Astrocyte (in vitro differentiated cells and primary cell): ENCODE results near the gene PDE4C. TPM values are rescaled to one million over a fixed set of nuclear protein-coding genes. Genes with fewer than 3 reads are reported as not detected.
A peak's percentile ranks its signal among the peaks of the same experiment; 100 is the strongest.

Experiments used
- DNase-seq: peaks from one replicate; pipeline ENCODE4 v3.0.0-alpha.2; 2010; ENCODE audit warnings: low read depth
- FAIRE-seq: peaks from 2 replicates; lab custom pipeline; 2011; peaks lifted over from hg19 to GRCh38; lab: Jason Lieb, UNC
- H2AFZ ChIP-seq: 2 replicates; pipeline ENCODE4 v1.6.0; 2012; ENCODE audit warnings: low read depth, low read length, inconsistent platforms
- H3K27ac ChIP-seq: 2 replicates; pipeline ENCODE4 v1.5.1; 2011; ENCODE audit warnings: low read depth, low read length, inconsistent platforms
- H3K27me3 ChIP-seq: 2 replicates; pipeline ENCODE4 v1.6.0; 2011; ENCODE audit warnings: low read length, inconsistent platforms; ENCODE audit not compliant: insufficient read depth
- H3K36me3 ChIP-seq: 2 replicates; pipeline ENCODE4 v1.5.1; 2011; ENCODE audit warnings: low read length, inconsistent platforms; ENCODE audit not compliant: insufficient read depth
- H3K4me1 ChIP-seq: 2 replicates; pipeline ENCODE4 v1.5.1; 2011; ENCODE audit warnings: low read length, inconsistent platforms; ENCODE audit not compliant: insufficient read depth
- H3K4me2 ChIP-seq: 2 replicates; pipeline ENCODE4 v1.6.0; 2012; ENCODE audit warnings: low read length, inconsistent platforms
- H3K4me3 ChIP-seq: 2 replicates; pipeline ENCODE4 v1.5.1; 2011; ENCODE audit warnings: low read depth, mild to moderate bottlenecking, low read length, inconsistent platforms; ENCODE audit not compliant: insufficient read depth
- H3K79me2 ChIP-seq: 2 replicates; pipeline ENCODE4 v1.6.0; 2012; ENCODE audit warnings: mild to moderate bottlenecking, low read length, inconsistent platforms; ENCODE audit not compliant: insufficient read depth
- H3K9ac ChIP-seq: 2 replicates; pipeline ENCODE4 v1.6.0; 2012; ENCODE audit warnings: mild to moderate bottlenecking, low read length, inconsistent platforms
- H3K9me3 ChIP-seq: 2 replicates; pipeline ENCODE4 v1.5.1; 2012; ENCODE audit warnings: low read depth, mild to moderate bottlenecking, low read length, inconsistent platforms; ENCODE audit not compliant: insufficient read depth
- H4K20me1 ChIP-seq: 2 replicates; pipeline ENCODE4 v1.6.0; 2012; ENCODE audit warnings: low read length, inconsistent platforms; ENCODE audit not compliant: insufficient read depth
- H3K27ac Mint-ChIP-seq: one replicate; pipeline ENCODE4 v1.8.0; 2021; ENCODE audit warnings: mild to moderate bottlenecking, mixed read lengths; ENCODE audit not compliant: unreplicated experiment
- H3K27me3 Mint-ChIP-seq: one replicate; pipeline ENCODE4 v1.8.0; 2021; ENCODE audit warnings: low read depth, mixed read lengths; ENCODE audit not compliant: unreplicated experiment
- H3K36me3 Mint-ChIP-seq: one replicate; pipeline ENCODE4 v1.8.0; 2021; ENCODE audit warnings: low read depth, mixed read lengths; ENCODE audit not compliant: unreplicated experiment
- H3K4me1 Mint-ChIP-seq: one replicate; pipeline ENCODE4 v1.8.0; 2021; ENCODE audit warnings: low read depth, mixed read lengths; ENCODE audit not compliant: unreplicated experiment
- H3K4me3 Mint-ChIP-seq: one replicate; pipeline ENCODE4 v1.8.0; 2021; ENCODE audit warnings: mild to moderate bottlenecking, moderate library complexity, mixed read lengths; ENCODE audit not compliant: unreplicated experiment
- H3K9me3 Mint-ChIP-seq: one replicate; pipeline ENCODE4 v1.8.0; 2021; ENCODE audit warnings: mild to moderate bottlenecking, mixed read lengths; ENCODE audit not compliant: unreplicated experiment
- CTCF ChIP-seq: IDR thresholded peaks from 2 replicates; pipeline ENCODE4 v1.5.1; 2011; ENCODE audit warnings: low read depth, mild to moderate bottlenecking, inconsistent platforms, low read length, moderate library complexity; ENCODE audit not compliant: insufficient read depth
- EZH2 ChIP-seq: IDR thresholded peaks from 2 replicates; pipeline ENCODE4 v1.6.1; 2012; ENCODE audit warnings: mild to moderate bottlenecking, low read length, inconsistent platforms; ENCODE audit not compliant: insufficient read depth
- total RNA-seq: library from RNA; stranded (reverse); gene quantifications from 2 replicates; pipeline ENCODE4 v1.2.1, GENCODE V29; 2021

Gene PDE4C
- total RNA-seq, 1 donor from 2014 or later, result 0.64 TPM

GRCh38 chr19:18252370-18252717 is 26.1 kb upstream of the PDE4C start:
- H3K36me3 Mint-ChIP-seq, result no peaks in the 10 kb centered on the region
- DNase-seq (no peak), FAIRE-seq (no peak)
- H3K27ac Mint-ChIP-seq, result no peak overlapping the region
- no peak overlapping the region for H3K4me3 Mint-ChIP-seq
- Histone ChIP-seq H3K27me3 (peaks cover 13% of the 10 kb centered on the region), H3K27ac (no peak overlapping the region), H3K4me2 (no peak overlapping the region), H2AFZ (no peak overlapping the region), H3K9me3 (peaks cover 4% of the 10 kb centered on the region), H4K20me1 (no peaks in the 10 kb centered on the region), H3K4me3 (no peak overlapping the region), H3K36me3 (no peaks in the 10 kb centered on the region), H3K9ac (no peak overlapping the region), H3K4me1 (no peaks in the 10 kb centered on the region), H3K79me2 (no peaks in the 10 kb centered on the region)
- H3K9me3 Mint-ChIP-seq, result no peaks in the 10 kb centered on the region
- peaks cover 33% of the 10 kb centered on the region for H3K27me3 Mint-ChIP-seq
- peaks cover 1% of the 10 kb centered on the region for H3K4me1 Mint-ChIP-seq
- TF ChIP-seq CTCF (no peak), EZH2 (no peak)

- Mint-ChIP-seq H3K4me3 (no peak overlapping the region), H3K36me3 (no peaks in the 10 kb centered on the region), H3K27ac (no peak overlapping the region), H3K9me3 (no peaks in the 10 kb centered on the region), H3K27me3 (peaks cover 30% of the 10 kb centered on the region), H3K4me1 (peaks cover 1% of the 10 kb centered on the region)
- FAIRE-seq (peak; percentile 29), DNase-seq (peak; percentile 32)
- no peak overlapping the region for H3K27ac ChIP-seq
- H3K79me2 ChIP-seq, result no peaks in the 10 kb centered on the region
- TF ChIP-seq EZH2, result no peak
- TF ChIP-seq CTCF, result peak; percentile 87
- no peak overlapping the region for H2AFZ ChIP-seq
- no peaks in the 10 kb centered on the region for H4K20me1 ChIP-seq
- peaks cover 13% of the 10 kb centered on the region for H3K27me3 ChIP-seq
- no peak overlapping the region for H3K9ac ChIP-seq
- no peak overlapping the region for H3K4me2 ChIP-seq
- H3K36me3 ChIP-seq, result no peaks in the 10 kb centered on the region
- peaks cover 4% of the 10 kb centered on the region for H3K9me3 ChIP-seq
- no peak overlapping the region for H3K4me3 ChIP-seq
- H3K4me1 ChIP-seq, result no peaks in the 10 kb centered on the region
These were observed 25.5 kb upstream of the PDE4C start for GRCh38 chr19:18251587-18252369.

- Mint-ChIP-seq H3K27me3 (peaks cover 31% of the 10 kb centered on the region), H3K4me1 (peaks cover 1% of the 10 kb centered on the region), H3K9me3 (no peaks in the 10 kb centered on the region), H3K4me3 (no peak overlapping the region), H3K27ac (no peak overlapping the region), H3K36me3 (no peaks in the 10 kb centered on the region)
- Histone ChIP-seq H3K9me3 (peaks cover 4% of the 10 kb centered on the region), H3K27ac (no peak overlapping the region), H3K4me1 (no peaks in the 10 kb centered on the region), H3K27me3 (peaks cover 7% of the 10 kb centered on the region), H2AFZ (no peak overlapping the region), H3K79me2 (no peaks in the 10 kb centered on the region), H3K9ac (no peak overlapping the region), H4K20me1 (no peaks in the 10 kb centered on the region), H3K4me3 (no peak overlapping the region), H3K4me2 (no peak overlapping the region), H3K36me3 (no peaks in the 10 kb centered on the region)
- TF ChIP-seq EZH2 (no peak), CTCF (no peak)
- FAIRE-seq (no peak), DNase-seq (no peak)
These were observed 23.6 kb upstream of the PDE4C start for GRCh38 chr19:18249834-18250233.
